HG02970 (cell line): ENCODE data around the gene SKI.
"Not testable (repeated sequence)": the region's sequence is repeated elsewhere in the genome, so short reads cannot be mapped to it uniquely, and the experiment has no call there.

ENCODE experiments used
- ATAC-seq: cut with Tn5 transposase; IDR thresholded peaks from one replicate; pipeline ENCODE4 v1.9.1; 2021; ENCODE audit warnings: mild to moderate bottlenecking, moderate library complexity, moderate number of reproducible peaks; ENCODE audit not compliant: unreplicated experiment, low FRiP score

The SKI gene

GRCh38 chr1:2288816-2289536, 60.9 kb downstream of the SKI start:
- no peak for ATAC-seq

DNA sequence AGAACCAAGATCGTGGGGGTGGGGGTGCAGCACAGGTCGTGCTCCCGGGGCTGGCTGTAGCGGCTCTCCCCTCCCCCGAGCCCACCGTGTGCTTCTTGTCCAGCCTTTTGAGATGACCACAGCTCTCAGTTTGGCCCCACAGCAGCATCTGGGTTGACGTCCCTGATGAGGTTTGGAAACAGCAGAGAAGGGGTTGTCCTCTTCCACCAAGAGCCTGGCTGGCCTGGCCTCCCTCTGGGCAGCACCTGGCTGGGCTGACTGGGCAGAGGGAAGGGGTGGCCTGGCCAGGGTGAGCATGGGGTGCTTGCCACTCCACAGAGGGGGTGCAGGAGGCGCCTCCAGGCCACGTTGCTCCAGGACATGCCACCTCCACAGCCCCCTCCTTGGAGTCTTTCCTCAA, 61.5 kb downstream of the SKI start:
- ATAC-seq, result no peak

GRCh38 chr1:2290171-2290578, 62.1 kb downstream of the SKI start:
- no peak for ATAC-seq

GRCh38 chr1:2290595-2291510, 62.7 kb downstream of the SKI start:
- ATAC-seq, result no peak

DNA sequence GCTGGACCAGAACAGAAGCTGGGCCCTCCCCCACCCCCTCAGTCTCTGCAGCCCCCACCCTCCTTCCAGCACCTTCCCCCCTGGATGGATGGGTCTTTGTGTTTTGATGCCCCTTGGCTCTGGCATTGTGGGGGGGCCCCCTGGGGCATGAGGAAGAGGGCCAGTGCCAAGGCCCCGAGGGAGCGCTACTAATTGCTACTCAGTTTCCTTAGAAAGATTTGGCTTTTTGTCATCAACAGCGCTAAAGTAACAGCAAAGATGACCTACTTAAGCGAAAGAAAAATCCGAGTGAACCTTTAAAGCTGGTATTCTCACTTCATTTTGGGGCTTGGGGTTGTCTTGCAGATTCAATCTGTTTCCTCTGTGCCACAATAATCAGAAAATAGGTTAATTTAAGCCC, 63.5 kb downstream of the SKI start:
- no peak for ATAC-seq

DNA sequence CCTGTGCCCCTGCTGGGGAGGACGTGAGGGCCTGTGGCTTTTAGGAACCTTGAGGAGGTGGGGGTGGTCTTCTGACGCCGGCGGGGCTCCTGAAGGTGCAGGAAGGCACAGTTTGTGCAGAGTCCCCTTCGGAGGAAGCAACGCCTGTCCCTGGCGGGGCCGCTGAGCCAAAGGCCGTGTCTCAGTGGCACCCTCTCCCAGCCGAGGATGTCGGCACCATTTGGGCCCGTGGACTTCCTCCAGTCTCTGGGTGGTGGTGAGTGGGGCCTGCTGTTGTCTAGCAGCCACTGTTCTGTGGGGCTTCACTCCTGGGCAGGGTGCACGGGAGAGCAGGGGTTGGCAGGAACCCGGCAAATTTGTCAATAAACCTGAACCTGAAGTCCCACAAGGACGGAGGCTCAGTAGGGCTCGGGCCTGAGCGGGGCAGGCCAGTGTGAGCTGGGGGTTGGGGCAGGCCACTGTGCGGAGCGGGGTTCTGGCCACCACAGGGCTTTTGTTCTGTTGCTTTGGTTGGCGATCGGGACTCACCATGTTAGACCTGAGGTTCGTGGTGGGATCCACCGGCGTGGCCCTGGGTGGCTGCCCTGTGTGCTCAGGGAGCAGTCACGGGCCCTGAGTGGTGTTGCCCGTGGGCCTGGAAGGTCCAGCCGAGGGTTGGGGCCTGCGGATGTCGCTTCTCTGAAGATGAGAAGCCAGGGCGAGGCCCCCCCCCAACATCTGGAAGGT, 64.8 kb downstream of the SKI start:
- ATAC-seq, result no peak

GRCh38 chr1:2294033-2294724, 66.1 kb downstream of the SKI start:
- ATAC-seq, result no peak

GRCh38 chr1:2294725-2295078, 66.6 kb downstream of the SKI start:
- ATAC-seq, result no peak

DNA sequence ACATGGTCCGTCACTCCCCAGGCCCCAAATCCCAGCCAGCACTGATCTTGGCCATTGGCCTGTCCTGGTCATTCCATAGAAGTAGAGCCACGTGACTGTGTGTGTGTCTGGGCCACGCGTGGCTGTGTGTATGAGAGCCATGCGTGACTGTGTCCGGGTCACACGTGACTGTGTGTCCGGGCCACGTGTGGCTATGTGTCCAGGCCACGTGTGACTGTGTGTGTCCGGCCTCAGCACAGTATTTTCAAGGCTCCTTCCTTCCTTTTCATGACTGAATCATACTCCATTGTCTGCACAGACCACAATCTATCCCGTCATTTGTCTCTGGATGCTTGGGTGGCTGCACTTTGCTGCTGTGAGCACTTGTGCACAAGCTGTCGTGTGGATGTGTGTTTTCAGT, 67.4 kb downstream of the SKI start:
- ATAC-seq, result no peak

DNA sequence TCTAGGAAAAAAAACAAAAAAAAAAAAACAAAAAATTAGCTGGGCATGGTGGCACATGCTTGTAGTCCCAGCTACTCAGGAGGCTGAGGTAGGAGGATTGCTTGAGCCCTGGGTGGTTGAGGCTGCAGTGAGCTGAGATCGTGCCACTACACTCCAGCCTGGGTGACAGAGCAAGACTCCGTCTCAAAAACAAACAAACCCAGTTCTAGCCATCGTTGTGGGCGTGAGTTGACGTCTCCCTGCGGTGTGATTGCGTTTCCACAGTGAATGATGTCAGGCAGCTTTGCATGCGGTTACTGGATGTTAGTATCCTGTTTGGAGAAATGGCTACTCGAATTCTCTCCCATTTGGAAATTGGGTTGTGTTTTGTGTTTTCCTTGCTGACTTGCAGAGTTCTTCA, 68.1 kb downstream of the SKI start:
- ATAC-seq, result not testable (repeated sequence)

DNA sequence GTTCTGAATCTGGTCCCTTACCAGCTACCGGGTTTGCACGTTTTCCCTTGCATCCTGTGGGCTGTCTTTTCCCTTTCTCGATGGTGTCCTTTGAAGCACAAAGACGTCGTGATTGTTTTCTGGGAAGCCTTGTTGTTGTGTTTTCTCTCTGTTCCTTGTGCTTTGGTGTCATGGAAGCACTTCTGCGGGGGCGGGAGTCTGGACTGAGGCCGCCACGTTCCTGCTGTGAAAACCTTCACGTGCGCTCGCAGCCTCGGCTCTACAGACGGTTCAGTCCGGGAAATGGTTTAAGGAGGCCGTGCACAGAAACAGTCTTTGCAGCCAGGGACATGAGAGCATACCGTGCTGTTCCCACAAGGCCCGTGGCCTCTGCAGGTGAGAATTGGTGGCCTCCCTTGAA, 68.5 kb downstream of the SKI start:
- no peak for ATAC-seq

GRCh38 chr1:2297246-2298011, 69.3 kb downstream of the SKI start:
- ATAC-seq, result no peak

DNA sequence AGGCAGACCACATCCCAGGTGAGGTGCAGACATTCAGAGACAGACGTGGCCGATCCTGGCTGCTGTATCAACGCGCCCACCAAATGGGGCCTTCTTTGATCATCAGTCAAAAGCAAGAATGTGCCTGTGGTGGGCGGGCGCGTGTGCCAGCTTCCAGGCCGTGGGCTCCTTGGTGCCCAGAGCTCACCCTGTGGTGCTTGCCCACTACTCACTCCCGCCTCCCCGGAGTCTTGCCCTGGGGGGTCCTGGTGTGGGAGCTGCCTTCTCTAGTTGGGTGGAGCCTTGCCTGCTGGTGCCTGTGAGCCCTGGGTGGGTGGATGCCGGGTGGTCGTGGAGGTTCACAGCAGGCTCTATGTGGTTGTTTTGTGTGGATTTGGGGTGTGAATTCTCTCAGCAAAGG, 70.6 kb downstream of the SKI start:
- ATAC-seq, result no peak

DNA sequence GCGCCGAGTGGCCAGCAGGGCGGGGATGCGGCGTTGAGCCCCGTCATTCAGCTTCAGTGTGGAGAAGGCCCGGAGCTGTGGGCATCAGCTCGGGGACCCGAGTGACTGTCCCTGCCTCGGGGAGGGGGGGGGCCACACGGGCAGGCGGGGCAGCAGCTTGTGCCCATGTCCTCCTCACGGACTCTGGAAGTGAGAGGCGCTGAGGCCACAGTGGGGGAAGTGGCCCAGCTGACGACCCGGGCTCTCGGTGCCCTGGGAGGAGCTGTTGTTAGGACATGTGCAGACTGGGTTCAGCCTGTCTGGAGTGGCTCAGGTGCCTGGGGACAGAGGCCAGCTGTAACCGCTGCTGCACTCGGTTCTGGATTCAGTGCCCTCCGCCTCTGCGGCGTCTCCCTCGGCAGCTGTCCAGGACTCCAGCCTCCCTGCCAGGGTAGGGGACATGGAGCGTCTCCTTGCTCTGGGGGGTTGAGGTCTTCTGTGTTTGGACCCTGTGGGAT, 71.1 kb downstream of the SKI start:
- no peak for ATAC-seq

DNA sequence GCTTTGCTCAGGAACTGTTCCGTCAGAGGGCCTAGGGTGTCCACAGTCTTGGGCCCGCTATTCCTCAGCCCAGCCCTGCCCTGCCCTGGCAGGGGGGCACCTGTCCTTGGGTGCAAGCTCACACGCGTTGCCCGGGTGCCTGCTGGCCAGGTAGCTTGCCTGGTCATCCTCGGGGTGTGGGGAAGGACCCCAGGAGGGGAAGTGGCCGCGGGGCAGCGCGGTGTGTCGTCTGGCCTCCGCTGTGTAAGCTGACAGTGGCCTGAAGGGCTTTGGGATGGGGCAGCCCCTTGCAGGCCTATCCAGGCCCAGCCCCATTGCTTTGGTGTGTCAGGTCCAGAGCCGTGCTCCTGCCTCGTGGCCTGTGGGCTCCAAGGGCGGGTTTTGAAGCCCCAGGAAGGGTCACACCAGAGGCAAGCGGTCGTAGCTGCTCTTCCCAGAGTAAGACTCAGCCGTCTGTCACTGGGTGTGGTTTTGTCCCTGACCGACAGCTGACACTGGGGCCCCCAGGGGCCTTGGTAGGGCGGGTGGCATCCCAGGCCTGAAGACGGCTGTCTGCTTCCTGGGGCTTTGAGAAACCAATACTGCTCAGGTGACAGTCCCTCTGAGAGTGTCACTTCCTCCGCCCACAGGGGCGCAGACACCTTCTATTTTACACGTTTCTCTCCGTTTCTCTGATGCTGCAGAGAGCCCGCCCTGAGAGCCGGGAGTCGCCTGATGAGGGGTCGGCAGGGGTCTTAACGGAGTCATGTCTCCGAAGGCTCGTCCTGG, 72.1 kb downstream of the SKI start:
- peak; percentile 60 for ATAC-seq

DNA sequence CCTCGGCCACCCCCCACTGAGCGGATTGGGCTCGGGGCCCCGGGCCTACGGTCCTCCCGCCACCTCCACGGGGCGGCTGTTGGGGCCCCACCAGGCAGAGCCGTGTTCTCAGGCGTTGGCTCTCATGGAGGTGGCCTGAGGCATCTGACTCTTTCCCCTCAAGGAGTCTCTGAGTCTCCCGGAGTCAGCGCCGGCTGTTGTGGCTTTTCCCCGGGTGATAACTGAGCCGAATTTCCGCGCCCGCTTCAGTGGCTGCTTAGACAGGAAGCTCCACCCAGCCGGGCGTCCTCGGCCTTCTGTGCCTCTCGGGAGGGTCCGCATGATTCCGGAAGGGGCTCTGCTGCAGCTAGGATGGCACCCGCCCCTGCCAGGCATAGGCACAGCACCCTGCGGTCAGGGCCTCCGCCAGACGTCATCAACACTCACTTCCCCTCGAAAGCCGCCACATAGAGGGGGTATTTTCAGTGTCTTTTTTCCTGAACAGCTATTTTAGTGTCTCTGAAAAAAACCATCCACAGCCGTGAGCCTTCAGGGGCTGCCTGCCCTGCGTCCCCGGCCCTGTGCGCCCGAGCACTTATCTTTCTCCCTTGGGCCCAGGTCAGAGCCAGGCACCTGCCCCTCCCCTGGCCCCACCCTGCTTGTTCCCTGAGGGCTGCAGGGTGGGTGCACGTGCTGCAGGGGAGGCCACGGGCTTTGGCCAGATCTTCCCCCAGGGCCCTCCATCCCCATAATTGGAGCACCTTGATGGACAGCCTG, 72.9 kb downstream of the SKI start:
- ATAC-seq, result peak; percentile 45

- no peak for ATAC-seq
These were observed 73.6 kb downstream of the SKI start for GRCh38 chr1:2301607-2302291.
